Hepatocyte (in vitro differentiated cells): ENCODE measurements around the gene HSF2. TPM values are rescaled to one million over a fixed set of nuclear protein-coding genes. Genes with fewer than 3 reads are reported as not detected.

Experiments used
- DNase-seq: peaks from one replicate; pipeline ENCODE4 v3.0.0-alpha.2; 2016; ENCODE audit warnings: low spot score
- H2AFZ ChIP-seq: fragments of 200-600 bp; sonication (generic); 2 replicates; pipeline ENCODE4 v1.6.0; 2016; ENCODE audit warnings: antibody characterized with exemption, mild to moderate bottlenecking
- H3K27ac ChIP-seq: fragments of 200-600 bp; sonication (generic); 2 replicates; pipeline ENCODE4 v1.5.1; 2016; ENCODE audit warnings: mild to moderate bottlenecking
- H3K27me3 ChIP-seq: fragments of 200-600 bp; sonication (generic); 2 replicates; pipeline ENCODE4 v1.6.1; 2016
- H3K36me3 ChIP-seq: fragments of 200-600 bp; sonication (generic); replicated peaks from 2 replicates; pipeline ENCODE4 v1.5.1; 2016; ENCODE audit warnings: low read depth; ENCODE audit not compliant: insufficient read depth
- H3K4me1 ChIP-seq: fragments of 200-600 bp; sonication (generic); 2 replicates; pipeline ENCODE4 v1.5.1; 2016; ENCODE audit warnings: mild to moderate bottlenecking, moderate library complexity; ENCODE audit not compliant: insufficient read depth
- H3K4me2 ChIP-seq: fragments of 200-600 bp; sonication (generic); 2 replicates; pipeline ENCODE4 v1.6.0; 2016
- H3K4me3 ChIP-seq: fragments of 200-600 bp; sonication (generic); 2 replicates; pipeline ENCODE4 v1.5.1; 2016; ENCODE audit warnings: mild to moderate bottlenecking
- H3K79me2 ChIP-seq: fragments of 200-600 bp; sonication (generic); 2 replicates; pipeline ENCODE4 v1.6.0; 2017; ENCODE audit warnings: mild to moderate bottlenecking
- H3K9me2 ChIP-seq: fragments of 200-600 bp; sonication (generic); replicated peaks from 2 replicates; pipeline ENCODE4 v1.6.0; 2017; ENCODE audit warnings: mild to moderate bottlenecking; ENCODE audit not compliant: insufficient read depth
- H3K9me3 ChIP-seq: fragments of 200-600 bp; sonication (generic); 2 replicates; pipeline ENCODE4 v1.5.1; 2016; ENCODE audit warnings: low read depth, mild to moderate bottlenecking
- H4K20me1 ChIP-seq: fragments of 200-600 bp; sonication (generic); 2 replicates; pipeline ENCODE4 v1.6.0; 2016; ENCODE audit warnings: mild to moderate bottlenecking; ENCODE audit not compliant: insufficient read depth, poor library complexity, severe bottlenecking
- EZH2 ChIP-seq: fragments of 200-600 bp; sonication (generic); IDR thresholded peaks from 2 replicates; pipeline ENCODE4 v1.6.1; 2016; ENCODE audit warnings: antibody characterized with exemption, mild to moderate bottlenecking, borderline replicate concordance
- EZH2phosphoT487 ChIP-seq: fragments of 200-600 bp; sonication (generic); IDR thresholded peaks from one replicate; pipeline ENCODE4 v1.6.1; 2018; ENCODE audit warnings: antibody characterized with exemption, mild to moderate bottlenecking, low read depth, moderate library complexity; ENCODE audit not compliant: unreplicated experiment, severe bottlenecking
- WGBS: methylation state at CpG from one replicate; pipeline ENCODE4 v1.1.6; 2016; ENCODE audit warnings: low lambda C conversion rate; ENCODE audit errors: missing lambda C conversion rate; 5-methylcytosine and 5-hydroxymethylcytosine counted together
- polyA plus RNA-seq: library from polyadenylated mRNA; unstranded; fragments of >200 nt; fragmentation: Nextera tagmentation; extraction: Ambion mirVana; gene quantifications from 2 replicates; pipeline ENCODE4 v1.2.1, GENCODE V29; 2016
- total RNA-seq: library from RNA; depleted of rRNA; stranded (reverse); fragments of >200 nt; gene quantifications from 2 replicates; pipeline ENCODE4 v1.2.3, GENCODE V29; 2014
- TF ChIP-seq, protein P1 (sequence below): fragments of 200-600 bp; sonication (generic); IDR thresholded peaks from 2 replicates; pipeline ENCODE4 v1.5.1; 2016; ENCODE audit warnings: antibody characterized with exemption, mild to moderate bottlenecking; ENCODE audit not compliant: poor library complexity

Gene HSF2
- total and polyA plus RNA-seq, 2 experiments from 2014 or later = 14.5 to 37.9 TPM

DNA sequence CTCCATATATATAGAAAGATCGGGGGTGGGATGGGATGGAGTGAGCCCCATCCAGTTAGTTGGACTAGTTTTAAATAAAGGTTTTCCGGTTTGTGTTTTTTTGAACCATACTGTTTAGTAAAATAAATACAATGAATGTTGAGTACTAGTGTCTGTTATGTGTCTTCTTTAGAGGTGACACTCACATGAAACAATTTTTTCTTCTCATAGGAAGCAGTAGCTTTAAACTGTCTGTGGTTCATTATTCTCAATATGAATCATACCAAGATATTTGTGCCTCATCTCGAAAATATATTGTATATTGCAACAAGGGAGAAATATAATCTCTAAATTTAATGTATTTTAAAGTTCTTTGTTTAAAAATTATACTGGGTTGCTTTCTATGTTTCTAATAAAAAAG is 33.4 kb downstream of the HSF2 start:
- H2AFZ ChIP-seq = no peak overlapping the region
- H3K4me1 ChIP-seq = no peaks in the 10 kb centered on the region
- DNase-seq = no peak
- peaks cover 5% of the 10 kb centered on the region for H3K79me2 ChIP-seq
- no peaks in the 10 kb centered on the region for H3K9me3 ChIP-seq
- no peaks in the 10 kb centered on the region for H3K9me2 ChIP-seq
- no peak overlapping the region for H3K27ac ChIP-seq
- WGBS = 93% methylated on average over 3 of the region's 3 CpGs
- no peaks in the 10 kb centered on the region for H4K20me1 ChIP-seq
- no peak overlapping the region for H3K4me2 ChIP-seq
- TF ChIP-seq, protein P1, sequence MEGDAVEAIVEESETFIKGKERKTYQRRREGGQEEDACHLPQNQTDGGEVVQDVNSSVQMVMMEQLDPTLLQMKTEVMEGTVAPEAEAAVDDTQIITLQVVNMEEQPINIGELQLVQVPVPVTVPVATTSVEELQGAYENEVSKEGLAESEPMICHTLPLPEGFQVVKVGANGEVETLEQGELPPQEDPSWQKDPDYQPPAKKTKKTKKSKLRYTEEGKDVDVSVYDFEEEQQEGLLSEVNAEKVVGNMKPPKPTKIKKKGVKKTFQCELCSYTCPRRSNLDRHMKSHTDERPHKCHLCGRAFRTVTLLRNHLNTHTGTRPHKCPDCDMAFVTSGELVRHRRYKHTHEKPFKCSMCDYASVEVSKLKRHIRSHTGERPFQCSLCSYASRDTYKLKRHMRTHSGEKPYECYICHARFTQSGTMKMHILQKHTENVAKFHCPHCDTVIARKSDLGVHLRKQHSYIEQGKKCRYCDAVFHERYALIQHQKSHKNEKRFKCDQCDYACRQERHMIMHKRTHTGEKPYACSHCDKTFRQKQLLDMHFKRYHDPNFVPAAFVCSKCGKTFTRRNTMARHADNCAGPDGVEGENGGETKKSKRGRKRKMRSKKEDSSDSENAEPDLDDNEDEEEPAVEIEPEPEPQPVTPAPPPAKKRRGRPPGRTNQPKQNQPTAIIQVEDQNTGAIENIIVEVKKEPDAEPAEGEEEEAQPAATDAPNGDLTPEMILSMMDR = no peak
- no peak for TF ChIP-seq EZH2
- no peak for TF ChIP-seq EZH2phosphoT487
- H3K36me3 ChIP-seq = no peaks in the 10 kb centered on the region
- no peaks in the 10 kb centered on the region for H3K27me3 ChIP-seq
- no peak overlapping the region for H3K4me3 ChIP-seq

DNA sequence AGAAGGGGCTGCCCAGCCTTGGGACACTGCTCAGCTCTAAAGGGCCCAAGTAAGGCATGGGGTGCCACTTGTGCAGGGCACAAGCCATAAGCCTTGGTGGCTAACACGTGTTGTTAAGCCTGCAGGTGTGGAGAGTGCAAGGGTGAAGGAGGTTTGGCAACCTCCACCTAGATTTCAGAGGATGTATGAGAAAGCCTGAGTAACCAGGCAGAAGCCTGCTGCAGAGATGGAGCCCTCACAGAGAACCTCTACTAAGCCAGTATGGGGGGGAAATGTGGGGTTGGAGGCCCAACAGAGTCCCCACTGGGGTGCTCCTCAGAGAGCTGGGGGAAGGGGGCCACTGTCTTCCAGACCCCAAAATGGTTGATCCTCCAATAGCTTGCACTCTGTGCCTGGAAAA is 39.5 kb downstream of the HSF2 start:
- H3K4me3 ChIP-seq = no peak overlapping the region
- no peak for TF ChIP-seq EZH2
- TF ChIP-seq, protein P1 = no peak
- no peak for TF ChIP-seq EZH2phosphoT487
- no peaks in the 10 kb centered on the region for H3K27me3 ChIP-seq
- DNase-seq = no peak
- no peaks in the 10 kb centered on the region for H3K9me2 ChIP-seq
- H3K9me3 ChIP-seq = peaks cover 4% of the 10 kb centered on the region
- no peaks in the 10 kb centered on the region for H3K4me1 ChIP-seq
- H3K27ac ChIP-seq = no peak overlapping the region
- no peaks in the 10 kb centered on the region for H3K36me3 ChIP-seq
- H4K20me1 ChIP-seq = no peaks in the 10 kb centered on the region
- WGBS = 100% methylated on average over 1 of the region's 1 CpG
- H2AFZ ChIP-seq = no peak overlapping the region
- no peak overlapping the region for H3K4me2 ChIP-seq
- no peaks in the 10 kb centered on the region for H3K79me2 ChIP-seq

DNA sequence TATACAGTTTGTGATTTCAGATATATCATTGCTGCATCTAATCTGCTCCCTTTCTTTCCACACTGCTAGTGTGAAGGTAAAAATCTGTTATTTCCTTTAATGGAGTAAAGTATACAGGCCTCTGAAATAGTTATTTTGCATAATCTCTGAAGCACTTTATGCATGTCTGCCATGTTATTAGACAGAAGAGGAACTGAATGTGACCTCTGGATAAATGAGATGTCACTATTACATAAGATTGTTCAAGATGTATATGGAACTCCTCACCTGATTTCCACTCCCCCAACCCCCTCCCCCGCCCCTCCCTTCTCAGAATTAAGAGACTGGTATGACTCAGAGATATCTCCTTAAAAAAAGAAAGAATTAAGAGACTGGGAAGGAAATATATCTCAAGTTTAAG is 45.8 kb downstream of the HSF2 start:
- H2AFZ ChIP-seq = no peak overlapping the region
- no peaks in the 10 kb centered on the region for H3K4me1 ChIP-seq
- DNase-seq = no peak
- H3K79me2 ChIP-seq = peaks cover 7% of the 10 kb centered on the region
- peaks cover 3% of the 10 kb centered on the region for H3K9me3 ChIP-seq
- WGBS = 100% methylated on average over 1 of the region's 1 CpG
- H3K27me3 ChIP-seq = no peaks in the 10 kb centered on the region
- no peak overlapping the region for H3K4me3 ChIP-seq
- TF ChIP-seq EZH2 = no peak
- no peak for TF ChIP-seq EZH2phosphoT487
- TF ChIP-seq, protein P1 = no peak
- no peaks in the 10 kb centered on the region for H4K20me1 ChIP-seq
- no peaks in the 10 kb centered on the region for H3K36me3 ChIP-seq
- no peak overlapping the region for H3K4me2 ChIP-seq
- H3K27ac ChIP-seq = no peak overlapping the region
- no peaks in the 10 kb centered on the region for H3K9me2 ChIP-seq

DNA sequence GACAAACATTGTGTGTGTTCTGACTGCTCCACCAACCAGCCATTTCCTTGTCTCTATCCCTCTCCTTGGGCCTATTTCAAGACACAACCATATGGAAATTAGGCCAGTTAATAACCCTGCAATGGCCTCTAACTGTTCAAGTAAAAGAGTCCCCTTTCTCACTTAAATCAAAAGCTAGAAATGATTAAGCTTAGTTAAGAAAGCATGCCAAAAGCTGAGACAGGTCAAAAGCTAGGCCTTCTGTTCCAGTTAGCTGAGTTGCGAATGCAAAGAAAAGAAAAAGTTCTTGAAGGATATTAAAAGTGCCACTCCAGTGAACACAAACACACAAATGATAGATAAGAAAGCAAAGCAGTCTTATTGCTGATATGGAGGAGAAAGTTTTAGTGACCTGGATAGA is 49.6 kb downstream of the HSF2 start:
- H4K20me1 ChIP-seq = no peaks in the 10 kb centered on the region
- no peak overlapping the region for H3K4me3 ChIP-seq
- H3K27ac ChIP-seq = no peak overlapping the region
- TF ChIP-seq, protein P1 = no peak
- TF ChIP-seq EZH2phosphoT487 (no peak), EZH2 (no peak)
- H3K4me2 ChIP-seq = no peak overlapping the region
- no peaks in the 10 kb centered on the region for H3K9me3 ChIP-seq
- no peaks in the 10 kb centered on the region for H3K4me1 ChIP-seq
- H3K27me3 ChIP-seq = no peaks in the 10 kb centered on the region
- whole genome bisulfite sequencing = 100% methylated on average over 1 of the region's 1 CpG
- H3K36me3 ChIP-seq = peaks cover 9% of the 10 kb centered on the region
- no peak for DNase-seq
- no peaks in the 10 kb centered on the region for H3K9me2 ChIP-seq
- H3K79me2 ChIP-seq = peaks cover 22% of the 10 kb centered on the region
- no peak overlapping the region for H2AFZ ChIP-seq
